ENCODE data around the gene MAP7. TPM values are rescaled to one million over a fixed set of nuclear protein-coding genes. Genes with fewer than 3 reads are reported as not detected.

Gene MAP7
- total and polyA plus RNA-seq, 9 of the 15 experiments (the other 6 are each of a cell fraction or from before 2014, with no cell fraction given), result 0.76 to 7.7 (median 3.9) TPM

DNA sequence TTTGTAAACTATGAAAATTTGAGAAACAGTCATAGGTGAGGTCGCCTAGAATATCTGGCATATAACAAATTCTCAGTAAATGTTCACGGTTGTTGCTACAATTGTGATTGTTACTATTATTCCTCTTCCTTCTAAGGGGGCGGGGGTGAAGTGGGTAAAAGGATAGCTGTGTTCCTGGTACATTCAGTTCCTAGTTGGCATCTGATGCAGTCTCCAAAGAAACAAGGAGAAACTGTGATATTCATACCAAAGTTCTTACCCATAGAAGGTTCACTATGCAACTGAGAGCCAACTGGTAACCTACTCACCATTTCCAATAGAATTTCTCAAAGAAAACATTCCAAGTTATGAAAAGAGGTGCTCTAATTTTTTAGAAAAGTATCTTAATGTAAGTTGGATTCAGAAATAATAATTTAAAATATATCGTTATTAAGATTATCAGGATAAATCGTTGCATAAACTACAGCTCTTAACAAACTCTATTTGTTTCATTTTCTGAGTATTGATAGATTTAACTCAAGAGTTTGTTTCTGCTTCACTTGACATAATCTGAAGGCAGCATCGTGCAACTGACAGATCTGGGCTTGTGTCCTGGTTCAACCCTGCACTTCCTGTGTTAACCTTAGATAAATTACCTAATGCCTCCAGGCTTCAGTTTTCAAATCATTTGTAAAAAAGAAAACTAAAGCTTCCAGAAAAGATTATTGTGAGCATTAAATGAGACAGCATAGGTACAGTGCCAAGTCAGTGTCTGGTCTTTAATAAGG is 13.3 kb upstream of the MAP7 start:
- Histone ChIP-seq H3K79me2 (ENCODE audit: control insufficient read depth, insufficient read depth, low read length) (no peaks in the 10 kb centered on the region), H3K36me3 (ENCODE audit: control insufficient read depth, insufficient read depth, low read length) (peaks cover 29% of the 10 kb centered on the region; the same call in 2 of the 3 replicates), H4K20me1 (replicated peaks; ENCODE audit: control insufficient read depth, insufficient read depth, low read length) (no peaks in the 10 kb centered on the region), H3K4me2 (ENCODE audit: insufficient read depth, low read length) (no peak overlapping the region), H2AFZ (ENCODE audit: low read depth, low read length) (no peak overlapping the region; the same call in 1 of the 2 replicates), H3K4me1 (replicated peaks in 1 of 2; ENCODE audit: control insufficient read depth in 2 of 2, insufficient read depth in 2 of 2, low read length in 2 of 2) (peaks cover 0 to 36% of the 10 kb centered on the region in 2 experiments; a peak in 4 of 5 replicates), H3K27ac (ENCODE audit: extremely low read depth, low read depth, low read length) (peak overlapping the region; percentile 44; the same call in 1 of the 3 replicates), H3K4me3 (no peak overlapping the region), H3K9me3 (replicated peaks; ENCODE audit: control insufficient read depth, insufficient read depth, low read depth, low read length) (no peaks in the 10 kb centered on the region), H3K9me1 (ENCODE audit: control insufficient read depth, insufficient read depth, low read length) (no peaks in the 10 kb centered on the region), H3K27me3 (ENCODE audit: control insufficient read depth in 2 of 2, insufficient read depth in 2 of 2, low read length in 2 of 2) (no peaks in the 10 kb centered on the region), H3K9ac (ENCODE audit: insufficient read depth in 1 of 2, low read depth in 2 of 2, low read length in 2 of 2) (no peak overlapping the region)
- peak; percentile 19; the same call in 1 of the 3 replicates for ATAC-seq
- BruUV-seq (replicated peaks), result no TSS peak
- DNase-seq (ENCODE audit: extremely low read depth in 1 of 4, low spot score in 3 of 4), result peak in 1 of 4 experiments; percentile 25
- in situ Hi-C loops (cut with MboI) (no loop called here), intact Hi-C loops (cut with micrococcal nuclease) (no loop called here)
- CTCF ChIA-PET (ENCODE audit: low intra/inter-chr PET ratio), result no interaction called here
- FAIRE-seq, result peak; percentile 11
- POLR2A ChIA-PET, result interaction anchor here (0.7 to 1.6 kb wide), 3 partner anchors 11 to 275 kb away, joined by 3 to 4 read pairs (median 4); partner anchors contain the start of gene MAP7
- WGBS (ENCODE audit: insufficient coverage, low coverage, missing lambda C conversion rate), result 35% methylated on average over 6 of the region's 6 CpGs
- TF ChIP-seq SAFB (IDR thresholded peaks at IDR 0.05; ENCODE audit: borderline replicate concordance, low read depth, low read length) (no peak), GABPA (tag; conservative IDR thresholded peaks at IDR 0.05; ENCODE audit: low read depth) (peak; percentile 37), ZNF764 (CRISPR knock-in tag; IDR thresholded peaks at IDR 0.05; ENCODE audit: low read depth) (no peak), MAFK (IDR thresholded peaks at IDR 0.05; ENCODE audit: low read length) (no peak)
- TF ChIP-seq, protein P1, sequence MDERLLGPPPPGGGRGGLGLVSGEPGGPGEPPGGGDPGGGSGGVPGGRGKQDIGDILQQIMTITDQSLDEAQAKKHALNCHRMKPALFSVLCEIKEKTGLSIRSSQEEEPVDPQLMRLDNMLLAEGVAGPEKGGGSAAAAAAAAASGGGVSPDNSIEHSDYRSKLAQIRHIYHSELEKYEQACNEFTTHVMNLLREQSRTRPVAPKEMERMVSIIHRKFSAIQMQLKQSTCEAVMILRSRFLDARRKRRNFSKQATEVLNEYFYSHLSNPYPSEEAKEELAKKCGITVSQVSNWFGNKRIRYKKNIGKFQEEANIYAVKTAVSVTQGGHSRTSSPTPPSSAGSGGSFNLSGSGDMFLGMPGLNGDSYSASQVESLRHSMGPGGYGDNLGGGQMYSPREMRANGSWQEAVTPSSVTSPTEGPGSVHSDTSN (CRISPR knock-in tag; IDR thresholded peaks at IDR 0.05; ENCODE audit: low read depth), result no peak
- TF ChIP-seq, protein P1 (tag; conservative IDR thresholded peaks at IDR 0.05; ENCODE audit: low read depth), result peak; percentile 64
- TF ChIP-seq, protein P2, sequence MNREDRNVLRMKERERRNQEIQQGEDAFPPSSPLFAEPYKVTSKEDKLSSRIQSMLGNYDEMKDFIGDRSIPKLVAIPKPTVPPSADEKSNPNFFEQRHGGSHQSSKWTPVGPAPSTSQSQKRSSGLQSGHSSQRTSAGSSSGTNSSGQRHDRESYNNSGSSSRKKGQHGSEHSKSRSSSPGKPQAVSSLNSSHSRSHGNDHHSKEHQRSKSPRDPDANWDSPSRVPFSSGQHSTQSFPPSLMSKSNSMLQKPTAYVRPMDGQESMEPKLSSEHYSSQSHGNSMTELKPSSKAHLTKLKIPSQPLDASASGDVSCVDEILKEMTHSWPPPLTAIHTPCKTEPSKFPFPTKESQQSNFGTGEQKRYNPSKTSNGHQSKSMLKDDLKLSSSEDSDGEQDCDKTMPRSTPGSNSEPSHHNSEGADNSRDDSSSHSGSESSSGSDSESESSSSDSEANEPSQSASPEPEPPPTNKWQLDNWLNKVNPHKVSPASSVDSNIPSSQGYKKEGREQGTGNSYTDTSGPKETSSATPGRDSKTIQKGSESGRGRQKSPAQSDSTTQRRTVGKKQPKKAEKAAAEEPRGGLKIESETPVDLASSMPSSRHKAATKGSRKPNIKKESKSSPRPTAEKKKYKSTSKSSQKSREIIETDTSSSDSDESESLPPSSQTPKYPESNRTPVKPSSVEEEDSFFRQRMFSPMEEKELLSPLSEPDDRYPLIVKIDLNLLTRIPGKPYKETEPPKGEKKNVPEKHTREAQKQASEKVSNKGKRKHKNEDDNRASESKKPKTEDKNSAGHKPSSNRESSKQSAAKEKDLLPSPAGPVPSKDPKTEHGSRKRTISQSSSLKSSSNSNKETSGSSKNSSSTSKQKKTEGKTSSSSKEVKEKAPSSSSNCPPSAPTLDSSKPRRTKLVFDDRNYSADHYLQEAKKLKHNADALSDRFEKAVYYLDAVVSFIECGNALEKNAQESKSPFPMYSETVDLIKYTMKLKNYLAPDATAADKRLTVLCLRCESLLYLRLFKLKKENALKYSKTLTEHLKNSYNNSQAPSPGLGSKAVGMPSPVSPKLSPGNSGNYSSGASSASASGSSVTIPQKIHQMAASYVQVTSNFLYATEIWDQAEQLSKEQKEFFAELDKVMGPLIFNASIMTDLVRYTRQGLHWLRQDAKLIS (CRISPR knock-in tag; IDR thresholded peaks at IDR 0.05), result no peak
- TF ChIP-seq, protein P3, sequence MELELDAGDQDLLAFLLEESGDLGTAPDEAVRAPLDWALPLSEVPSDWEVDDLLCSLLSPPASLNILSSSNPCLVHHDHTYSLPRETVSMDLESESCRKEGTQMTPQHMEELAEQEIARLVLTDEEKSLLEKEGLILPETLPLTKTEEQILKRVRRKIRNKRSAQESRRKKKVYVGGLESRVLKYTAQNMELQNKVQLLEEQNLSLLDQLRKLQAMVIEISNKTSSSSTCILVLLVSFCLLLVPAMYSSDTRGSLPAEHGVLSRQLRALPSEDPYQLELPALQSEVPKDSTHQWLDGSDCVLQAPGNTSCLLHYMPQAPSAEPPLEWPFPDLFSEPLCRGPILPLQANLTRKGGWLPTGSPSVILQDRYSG (tag; conservative IDR thresholded peaks at IDR 0.05; ENCODE audit: low read depth), result 0 out of 2 replicates have a peak, but pooled peaks have one; percentile 14
- TF ChIP-seq, protein P4, sequence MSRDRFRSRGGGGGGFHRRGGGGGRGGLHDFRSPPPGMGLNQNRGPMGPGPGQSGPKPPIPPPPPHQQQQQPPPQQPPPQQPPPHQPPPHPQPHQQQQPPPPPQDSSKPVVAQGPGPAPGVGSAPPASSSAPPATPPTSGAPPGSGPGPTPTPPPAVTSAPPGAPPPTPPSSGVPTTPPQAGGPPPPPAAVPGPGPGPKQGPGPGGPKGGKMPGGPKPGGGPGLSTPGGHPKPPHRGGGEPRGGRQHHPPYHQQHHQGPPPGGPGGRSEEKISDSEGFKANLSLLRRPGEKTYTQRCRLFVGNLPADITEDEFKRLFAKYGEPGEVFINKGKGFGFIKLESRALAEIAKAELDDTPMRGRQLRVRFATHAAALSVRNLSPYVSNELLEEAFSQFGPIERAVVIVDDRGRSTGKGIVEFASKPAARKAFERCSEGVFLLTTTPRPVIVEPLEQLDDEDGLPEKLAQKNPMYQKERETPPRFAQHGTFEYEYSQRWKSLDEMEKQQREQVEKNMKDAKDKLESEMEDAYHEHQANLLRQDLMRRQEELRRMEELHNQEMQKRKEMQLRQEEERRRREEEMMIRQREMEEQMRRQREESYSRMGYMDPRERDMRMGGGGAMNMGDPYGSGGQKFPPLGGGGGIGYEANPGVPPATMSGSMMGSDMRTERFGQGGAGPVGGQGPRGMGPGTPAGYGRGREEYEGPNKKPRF (IDR thresholded peaks at IDR 0.05; ENCODE audit: low read depth, low read length), result no peak
